GM21367 (cell line): ENCODE data around the gene NMB.
"Not testable (repeated sequence)": the region's sequence is repeated elsewhere in the genome, so short reads cannot be mapped to it uniquely, and the experiment has no call there.

Experiments
- ATAC-seq: cut with Tn5 transposase; IDR thresholded peaks from one replicate; pipeline ENCODE4 v1.9.1; 2021; ENCODE audit not compliant: unreplicated experiment

The NMB gene

GRCh38 chr15:84656972-84657371, 1.0 kb downstream of the NMB start:
- no peak for ATAC-seq

GRCh38 chr15:84654689-84655453, 3.1 kb downstream of the NMB start:
- peak; percentile 41 for ATAC-seq

GRCh38 chr15:84653910-84654688, 3.9 kb downstream of the NMB start, which contains the start of gene WDR73:
WDR73 (minus strand) TSS chr15:84654283; CDS start chr15:84654274, 9 bp downstream.
- peak; percentile 82 for ATAC-seq

GRCh38 chr15:84653584-84653909, 4.5 kb downstream of the NMB start:
- ATAC-seq: no peak

GRCh38 chr15:84649706-84650105, 8.3 kb downstream of the NMB start:
- ATAC-seq: no peak

- ATAC-seq: no peak
These were observed 9.5 kb downstream of the NMB start for GRCh38 chr15:84648539-84648938.

GRCh38 chr15:84647726-84648125, 10.3 kb downstream of the NMB start:
- no peak for ATAC-seq

GRCh38 chr15:84645997-84646396, 12.0 kb downstream of the NMB start:
- ATAC-seq: no peak

- no peak for ATAC-seq
These were observed 12.5 kb downstream of the NMB start for GRCh38 chr15:84645496-84645895.

- no peak for ATAC-seq
These were observed 14.2 kb downstream of the NMB start for GRCh38 chr15:84643838-84644237.

GRCh38 chr15:84642640-84643039, 15.4 kb downstream of the NMB start:
- not testable (repeated sequence) for ATAC-seq

- not testable (repeated sequence) for ATAC-seq
These were observed 16.1 kb downstream of the NMB start for GRCh38 chr15:84641871-84642270.

GRCh38 chr15:84638103-84638502, 19.9 kb downstream of the NMB start:
- no peak for ATAC-seq

- no peak for ATAC-seq
These were observed 23.7 kb downstream of the NMB start for GRCh38 chr15:84634228-84634837.

GRCh38 chr15:84633311-84634227, 24.4 kb downstream of the NMB start:
- ATAC-seq: peak; percentile 43

GRCh38 chr15:84631706-84632272, 26.2 kb downstream of the NMB start:
- ATAC-seq: no peak

- ATAC-seq: no peak
These were observed 29.0 kb downstream of the NMB start for GRCh38 chr15:84629033-84629432.

- ATAC-seq: no peak
These were observed 32.9 kb downstream of the NMB start for GRCh38 chr15:84625123-84625522.

- no peak for ATAC-seq
These were observed 33.6 kb downstream of the NMB start for GRCh38 chr15:84624359-84624758.

GRCh38 chr15:84621358-84621979, 36.5 kb downstream of the NMB start:
- no peak for ATAC-seq
